ENCODE measurements around the gene ALG10.

GRCh38 chr12:33994857-33995808 is 27.2 kb upstream of the ALG10 start:
- TF ChIP-seq POLR2AphosphoS5 (IDR thresholded peaks at IDR 0.05; ENCODE audit: low read depth, low read length) (no peak), GATA2 (CRISPR knock-in tag; IDR thresholded peaks at IDR 0.05) (no peak), ELF1 (IDR thresholded peaks at IDR 0.05) (no peak), CTCF (IDR thresholded peaks at IDR 0.05) (no peak)

All from SK-N-SH (cell line).